GF-D8 (cell line): ENCODE results near the gene VCL.

ENCODE experiments used
- DNase-seq: peaks from one replicate; lab custom pipeline; 2025; lab: John Stamatoyannopoulos, UW

Gene VCL

DNA sequence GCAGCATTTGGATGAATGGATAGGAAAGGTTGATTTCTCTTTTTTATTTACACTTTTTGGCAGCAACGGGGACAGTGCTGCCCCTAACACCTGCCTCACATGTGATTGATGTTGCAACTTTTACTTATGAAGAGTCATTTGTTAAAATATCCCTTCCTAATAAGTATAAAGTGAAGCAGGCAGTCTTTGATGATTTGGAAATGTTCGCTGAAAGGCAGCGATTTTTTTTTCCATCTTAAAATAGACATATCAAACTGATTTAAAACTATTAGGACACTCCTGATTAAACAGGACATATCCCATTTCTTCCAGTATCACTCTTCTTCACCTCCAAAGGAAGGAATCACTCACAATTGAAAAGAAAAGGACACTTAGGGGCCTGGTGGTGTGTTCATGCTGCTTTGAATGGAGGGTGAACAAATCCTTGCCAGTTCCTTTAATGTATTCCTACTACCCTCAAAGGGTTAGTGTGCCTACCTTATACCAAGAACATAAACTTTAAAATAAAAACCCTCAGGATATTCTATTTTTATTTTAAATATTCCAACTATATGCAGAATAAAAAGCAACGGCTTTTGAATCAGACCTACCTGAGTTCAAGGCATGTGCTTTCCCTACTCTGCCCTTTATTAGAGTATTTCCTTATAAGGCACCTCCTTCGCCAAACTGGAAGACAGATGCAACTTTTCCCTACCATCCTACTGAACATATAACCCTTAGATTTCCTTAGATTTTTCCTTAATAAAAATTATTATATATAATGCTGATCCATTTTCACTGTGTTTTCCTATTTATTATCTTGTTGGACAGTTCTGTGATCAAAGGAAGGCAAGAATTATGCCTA is 154.2 kb downstream of the VCL start:
- no peak for DNase-seq

DNA sequence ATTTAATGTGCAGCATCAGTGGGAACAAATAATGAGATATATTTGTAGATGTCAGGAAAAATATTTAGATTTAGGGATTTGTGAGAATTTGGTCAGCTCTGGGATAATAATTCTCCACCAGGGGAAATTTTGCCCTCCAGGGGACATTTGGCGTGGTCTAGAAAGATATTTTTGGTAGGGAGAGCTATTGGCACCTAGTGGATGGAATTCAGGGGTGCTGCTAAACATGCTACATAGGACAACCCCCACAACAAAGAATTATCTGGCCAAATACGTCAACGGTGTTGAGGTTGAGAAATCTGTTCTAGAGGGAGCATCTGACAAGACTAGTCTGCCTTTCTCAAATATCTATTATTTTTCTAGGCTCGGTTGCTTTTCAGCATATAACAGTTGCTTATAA is 155.2 kb downstream of the VCL start:
- DNase-seq: no peak

DNA sequence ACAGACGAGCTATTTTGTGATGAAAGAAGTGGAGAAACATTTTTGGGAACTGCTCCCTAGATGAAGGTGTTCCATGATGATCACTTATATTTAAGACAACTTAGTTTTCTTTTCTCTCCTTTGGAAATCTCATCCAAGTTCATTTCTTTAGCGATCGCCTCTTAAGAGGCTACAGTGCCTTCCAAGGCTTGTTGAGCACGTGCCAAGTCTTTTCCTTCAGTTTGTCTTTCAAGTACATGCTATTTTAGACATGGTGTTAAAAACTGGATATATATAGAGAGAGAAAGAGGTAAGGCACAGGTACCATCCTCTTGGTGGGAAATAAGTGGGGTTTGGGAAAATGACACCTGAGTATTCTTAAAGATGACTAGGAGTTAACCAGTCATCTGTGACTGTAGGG is 155.8 kb downstream of the VCL start:
- DNase-seq: no peak

DNA sequence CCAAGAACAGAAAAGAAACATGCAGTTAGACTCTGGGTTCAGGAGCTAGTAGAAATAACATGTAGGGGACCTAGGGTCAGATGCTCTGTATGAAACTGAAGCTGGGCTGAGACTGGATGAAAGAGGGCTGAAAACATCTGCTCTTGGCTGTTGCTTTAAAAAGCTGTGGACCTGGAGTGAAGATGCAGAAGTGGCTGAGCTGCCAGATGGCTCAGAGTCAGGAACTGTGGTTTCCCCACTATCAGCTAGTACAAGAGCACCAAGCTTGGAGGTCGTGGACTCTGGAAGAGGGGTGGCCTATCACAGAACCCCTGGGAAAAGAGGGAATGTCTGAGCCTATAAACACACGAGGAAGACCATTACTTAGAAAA is 159.0 kb downstream of the VCL start:
- DNase-seq: peak; percentile 52

DNA sequence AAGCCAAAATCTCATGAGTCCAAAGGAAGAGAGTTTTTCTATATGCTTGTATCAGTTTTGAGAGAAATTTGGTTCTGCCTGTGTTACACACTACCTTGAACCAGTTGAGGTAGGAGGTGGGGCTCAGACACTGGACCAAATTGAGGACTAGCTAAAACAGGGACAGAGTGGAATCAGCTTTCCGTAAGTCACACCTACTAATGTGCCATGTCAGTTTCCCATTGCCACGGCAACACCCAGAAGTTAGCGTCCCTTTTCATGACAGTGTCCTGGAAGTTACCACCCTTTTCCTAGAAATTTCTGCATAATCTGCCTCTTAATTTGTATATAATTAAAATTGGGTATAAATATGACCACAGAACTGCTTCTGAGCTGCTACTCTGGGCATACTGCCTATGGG is 162.1 kb downstream of the VCL start:
- DNase-seq: no peak

DNA sequence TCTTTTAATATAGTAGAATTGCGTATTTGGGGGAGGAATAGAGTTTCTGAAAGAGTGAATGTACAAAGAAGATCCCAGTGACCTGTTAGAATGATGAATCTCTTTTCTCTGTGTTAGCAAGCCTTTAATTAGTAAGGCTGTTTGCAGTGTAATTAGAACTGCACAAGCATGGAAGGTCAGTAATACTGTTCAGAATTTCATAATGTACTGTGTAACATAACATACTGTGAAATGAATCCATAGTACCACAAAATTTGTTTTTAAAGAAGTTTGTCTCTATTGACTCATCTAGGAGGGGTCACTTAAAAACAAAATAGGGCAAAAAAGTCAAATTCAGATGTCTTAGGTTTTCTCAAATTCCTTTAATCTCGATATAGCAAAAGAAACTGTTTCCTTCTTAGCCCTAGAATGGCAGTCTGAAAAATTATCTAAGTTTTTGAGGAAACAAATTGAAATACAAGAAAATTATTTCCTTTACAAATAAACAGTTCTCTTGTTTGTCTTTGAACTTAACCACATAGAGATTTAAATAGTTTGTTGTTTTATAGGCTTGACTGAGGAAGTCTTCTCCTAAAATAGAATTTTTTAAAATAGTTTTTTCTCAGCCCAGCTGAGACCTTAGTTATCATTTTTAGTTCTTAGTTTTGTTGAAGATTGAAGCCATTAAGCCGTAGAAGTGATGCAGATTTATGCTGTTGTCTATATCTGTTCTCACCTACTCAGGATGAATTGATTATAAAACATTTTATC is 165.6 kb downstream of the VCL start:
- DNase-seq: no peak

DNA sequence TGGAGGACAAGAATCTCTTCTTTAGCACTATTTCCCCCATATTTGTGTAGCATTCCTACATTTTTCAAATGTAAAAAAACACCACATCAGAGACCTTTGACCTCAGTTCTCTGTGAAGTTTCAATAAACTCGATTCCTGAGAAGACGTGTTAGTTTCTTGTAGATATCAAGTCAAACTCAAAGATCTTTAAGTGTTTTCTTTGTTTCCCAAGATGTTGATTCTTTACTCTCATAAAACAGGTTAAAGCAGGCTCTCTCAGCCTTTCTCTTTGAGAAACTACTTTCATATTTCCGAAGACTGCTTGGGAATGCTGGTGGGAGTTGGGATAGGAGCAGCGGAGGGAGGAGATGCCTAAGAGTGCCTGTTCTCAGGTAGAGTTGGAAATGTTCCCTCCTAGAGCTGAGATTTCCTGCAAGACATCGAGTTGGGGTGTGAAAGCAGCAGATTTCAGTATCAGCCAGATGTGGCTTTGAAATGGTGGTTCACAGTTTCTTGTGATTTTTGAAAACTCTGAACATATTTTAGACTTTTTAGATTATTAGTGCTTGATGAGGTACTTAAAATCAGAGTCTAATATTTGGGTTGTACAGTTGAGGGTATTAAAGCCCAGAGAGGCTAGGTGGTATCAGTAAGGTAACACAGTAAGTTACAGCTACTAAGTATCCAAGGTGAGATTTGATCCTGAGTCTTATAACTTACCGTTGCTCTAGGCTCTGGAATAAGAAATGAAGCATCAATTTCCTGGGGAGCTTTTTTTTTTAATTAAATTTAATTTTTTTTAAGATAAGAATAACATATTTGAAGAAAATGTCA is 167.0 kb downstream of the VCL start:
- DNase-seq: no peak

DNA sequence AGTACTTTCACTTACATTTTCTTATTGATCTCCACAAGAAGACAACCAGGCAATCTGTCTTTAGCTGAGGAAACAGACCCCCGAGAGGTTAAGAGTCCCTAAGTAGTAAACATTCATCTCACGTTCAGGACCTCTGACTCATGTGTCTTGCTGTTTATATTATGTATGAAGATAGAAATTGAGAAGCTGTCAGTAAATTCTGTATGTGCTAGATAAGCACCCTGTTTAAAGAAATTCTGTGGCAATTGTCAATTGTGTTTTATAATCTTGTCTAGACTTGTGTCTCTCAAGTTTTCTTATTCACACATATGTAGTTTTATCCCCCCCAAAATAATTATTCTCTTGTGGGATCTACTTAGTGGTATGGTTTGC is 167.6 kb downstream of the VCL start:
- no peak for DNase-seq

DNA sequence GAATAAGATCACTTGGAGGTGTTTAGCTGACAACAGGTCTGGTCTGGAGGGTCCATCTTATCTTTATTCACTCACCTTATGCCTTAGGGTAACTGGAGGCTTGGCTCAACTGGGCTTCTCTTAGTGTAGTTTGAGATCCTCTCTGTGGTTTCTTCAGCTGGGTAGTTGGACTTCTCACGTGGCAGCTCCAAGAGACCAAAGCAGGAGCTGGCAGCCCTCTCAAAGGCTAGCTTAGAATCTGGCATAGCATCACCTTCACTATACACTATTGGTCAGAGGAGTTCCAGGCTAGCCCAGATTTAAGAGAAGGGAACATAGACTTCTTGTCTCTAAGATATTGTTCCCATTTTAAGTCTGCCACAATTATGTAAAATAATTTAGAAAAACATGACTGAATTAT is 169.5 kb downstream of the VCL start:
- DNase-seq: peak; percentile 26
